CD14-positive monocyte (primary cell): ENCODE measurements around the gene CEACAM16. TPM values are rescaled to one million over a fixed set of nuclear protein-coding genes. Genes with fewer than 3 reads are reported as not detected.

Source experiments
- DNase-seq, 3 donors: peaks; one replicate each; pipeline ENCODE4 v3.0.0-alpha.2; 2011 to 2022
- H2AFZ ChIP-seq: 2 replicates; pipeline ENCODE4 v1.6.0; 2012; ENCODE audit warnings: mild to moderate bottlenecking, low read depth, low read length, inconsistent platforms; ENCODE audit not compliant: insufficient read depth, poor library complexity, severe bottlenecking
- H3K27ac ChIP-seq, 2 donors: 1 replicate in 1 of 2; 2 replicates in 1 of 2; pipeline ENCODE4 v1.5.1; 2012 to 2013; ENCODE audit warnings: low read length in 2 of 2, control low read depth in 1 of 2, inconsistent platforms in 1 of 2, low read depth in 1 of 2, mild to moderate bottlenecking in 1 of 2
- H3K27me3 ChIP-seq, 2 donors: one replicate each; pipeline versions ENCODE4 v1.6.0 to v1.6.1; 2011 to 2013; ENCODE audit warnings: low read length in 2 of 2; ENCODE audit not compliant: control insufficient read depth in 2 of 2, insufficient read depth in 2 of 2
- H3K36me3 ChIP-seq, 2 donors: replicated peaks in 1 of 2; 1 replicate in 1 of 2; 2 replicates in 1 of 2; pipeline versions ENCODE4 v1.5.1 to v1.6.1; 2012 to 2013; ENCODE audit warnings: low read length in 2 of 2, control low read depth in 1 of 2, inconsistent platforms in 1 of 2, mild to moderate bottlenecking in 1 of 2; ENCODE audit not compliant: insufficient read depth in 2 of 2, control insufficient read depth in 1 of 2
- H3K4me1 ChIP-seq, 2 donors: 1 replicate in 1 of 2; 2 replicates in 1 of 2; pipeline versions ENCODE4 v1.5.1 to v1.6.1; 2012 to 2013; ENCODE audit warnings: low read length in 2 of 2, control low read depth in 1 of 2, inconsistent platforms in 1 of 2, mild to moderate bottlenecking in 1 of 2, moderate library complexity in 1 of 2; ENCODE audit not compliant: insufficient read depth in 2 of 2, control insufficient read depth in 1 of 2
- H3K4me2 ChIP-seq: replicated peaks from 2 replicates; pipeline ENCODE3; 2012; ENCODE audit warnings: low read length, moderate library complexity, mild to moderate bottlenecking; ENCODE audit not compliant: poor library complexity, severe bottlenecking; ENCODE audit errors: extremely low read depth
- H3K4me3 ChIP-seq, 3 experiments: fragments of 200-600 bp in 1 of 3; sonication (generic) in 1 of 3; replicated peaks in 1 of 3; 1 replicate in 2 of 3; 2 replicates in 1 of 3; pipeline ENCODE4 v1.5.1; 2011 to 2013; ENCODE audit warnings: low read length in 3 of 3, mild to moderate bottlenecking in 3 of 3, control low read depth in 2 of 3, low read depth in 2 of 3, inconsistent platforms in 1 of 3, moderate library complexity in 1 of 3
- H3K79me2 ChIP-seq: 2 replicates; pipeline ENCODE4 v1.6.0; 2012; ENCODE audit warnings: mild to moderate bottlenecking, control low read depth, inconsistent platforms, low read length, moderate library complexity; ENCODE audit not compliant: insufficient read depth
- H3K9ac ChIP-seq: 2 replicates; pipeline ENCODE4 v1.6.0; 2017; ENCODE audit warnings: low read length, mild to moderate bottlenecking; ENCODE audit not compliant: insufficient read depth, poor library complexity, severe bottlenecking
- H3K9me3 ChIP-seq, 2 donors: replicated peaks in 1 of 2; 1 replicate in 1 of 2; 2 replicates in 1 of 2; pipeline versions ENCODE4 v1.5.1 to v1.6.1; 2012 to 2013; ENCODE audit warnings: low read length in 2 of 2, control low read depth in 1 of 2; ENCODE audit not compliant: control insufficient read depth in 1 of 2, insufficient read depth in 1 of 2
- H4K20me1 ChIP-seq: 2 replicates; pipeline ENCODE4 v1.6.0; 2012; ENCODE audit warnings: mild to moderate bottlenecking, low read length, control low read depth, moderate library complexity; ENCODE audit not compliant: insufficient read depth
- H3K27ac Mint-ChIP-seq, 7 donors: one replicate each; pipeline ENCODE4 v1.8.0; 2020; ENCODE audit warnings: mild to moderate bottlenecking in 7 of 7, mixed read lengths in 7 of 7, moderate library complexity in 6 of 7, inconsistent platforms in 2 of 7
- H3K27me3 Mint-ChIP-seq, 3 donors: one replicate each; pipeline ENCODE4 v1.8.0; 2021 to 2022; ENCODE audit warnings: low read depth in 3 of 3, mild to moderate bottlenecking in 3 of 3, mixed read lengths in 3 of 3, moderate library complexity in 3 of 3, inconsistent platforms in 1 of 3
- H3K36me3 Mint-ChIP-seq, 2 donors: one replicate each; pipeline ENCODE4 v1.8.0; 2020; ENCODE audit warnings: mixed read lengths in 2 of 2, inconsistent platforms in 1 of 2, mild to moderate bottlenecking in 1 of 2
- H3K4me1 Mint-ChIP-seq: one replicate; pipeline ENCODE4 v1.8.0; 2020; ENCODE audit warnings: mild to moderate bottlenecking, mixed read lengths
- H3K4me3 Mint-ChIP-seq, 2 donors: one replicate each; pipeline ENCODE4 v1.8.0; 2020; ENCODE audit warnings: mild to moderate bottlenecking in 2 of 2, mixed read lengths in 2 of 2, moderate library complexity in 1 of 2
- H3K9me3 Mint-ChIP-seq, 7 donors: one replicate each; pipeline ENCODE4 v1.8.0; 2020 to 2022; ENCODE audit warnings: mixed read lengths in 7 of 7, mild to moderate bottlenecking in 6 of 7, moderate library complexity in 6 of 7, inconsistent platforms in 2 of 7
- WGBS: methylation state at CpG from one replicate; pipeline ENCODE4 v1.1.5; 2013; ENCODE audit warnings: missing lambda C conversion rate; ENCODE audit not compliant: insufficient coverage; 5-methylcytosine and 5-hydroxymethylcytosine counted together
- intact Hi-C, 2 donors: fragments of 100-400 bp; cut with micrococcal nuclease; formaldehyde crosslinking; loops; one replicate each; pipeline versions ENCODE4 v1.15.0 to v1.15.1; 2023
- polyA plus RNA-seq, 3 donors: library from polyadenylated mRNA; depleted of rRNA in 1 of 3; unstranded in 2 of 3; stranded (reverse) in 1 of 3; fragments of 300-500 nt in 2 of 3; fragments of >200 nt in 1 of 3; fragmentation: Illumina TruSeq in 2 of 3; gene quantifications; 1 replicate in 2 of 3; 2 replicates in 1 of 3; pipeline ENCODE4 v1.2.3, GENCODE V29; 2012 to 2021
- small RNA-seq: library from RNA; depleted of rRNA; stranded (forward); fragments of <200 nt; gene quantifications from one replicate; pipeline ENCODE3, GENCODE V24; 2012; ENCODE audit warnings: low read depth; ENCODE audit not compliant: insufficient read length
- TF ChIP-seq, protein P1 (sequence below): fragments of 200-600 bp; IDR thresholded peaks from one replicate; pipeline ENCODE4 v1.8.0; 2022; ENCODE audit warnings: antibody characterized with exemption, mild to moderate bottlenecking

CEACAM16 gene
- polyA plus RNA-seq, 3 donors, result not detected

DNA sequence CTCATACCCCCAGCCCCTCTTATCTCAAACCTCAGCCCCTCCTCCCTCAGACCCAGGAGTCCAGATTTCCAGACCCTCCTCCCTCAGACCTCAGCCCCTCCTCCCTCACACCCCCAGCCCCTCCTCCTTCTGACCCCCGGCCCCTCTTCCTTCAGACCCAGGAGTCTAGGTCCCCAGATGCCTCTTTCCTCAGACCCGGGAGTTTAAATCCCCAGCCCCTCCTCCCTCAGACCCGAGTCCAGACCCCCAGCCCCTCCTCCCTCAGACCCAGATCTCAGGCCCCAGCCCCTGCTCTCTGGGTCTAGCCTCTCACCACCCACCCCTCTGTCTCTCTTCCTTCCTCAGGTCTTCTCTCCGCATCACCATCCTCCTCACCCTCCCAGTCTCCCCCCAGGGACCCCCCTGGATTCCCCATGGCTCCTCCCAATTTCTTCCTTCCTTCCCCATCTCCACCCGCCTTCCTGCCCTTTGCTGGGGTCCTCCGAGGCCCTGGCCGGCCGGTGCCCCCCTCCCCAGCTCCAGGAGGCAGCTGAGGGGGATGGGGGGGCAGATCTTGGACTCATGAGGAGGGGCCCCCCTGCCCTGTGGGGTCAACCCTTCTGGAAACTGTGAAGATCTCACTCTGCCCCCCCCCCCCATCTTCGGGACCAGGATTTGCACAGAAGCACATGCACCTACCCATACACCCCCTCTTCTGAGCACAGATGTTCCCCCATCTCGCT, 60.3 kb downstream of the CEACAM16 start:
- no peak overlapping the region for H3K9ac ChIP-seq
- H3K4me1 ChIP-seq, result peaks cover 24 to 33% of the 10 kb centered on the region in 2 donors
- H2AFZ ChIP-seq, result no peak overlapping the region
- intact Hi-C loops, result no loop called here
- peak overlapping the region in 4 of 7 donors; percentile 53 to 71 (median 62) for H3K27ac Mint-ChIP-seq
- TF ChIP-seq, protein P1, sequence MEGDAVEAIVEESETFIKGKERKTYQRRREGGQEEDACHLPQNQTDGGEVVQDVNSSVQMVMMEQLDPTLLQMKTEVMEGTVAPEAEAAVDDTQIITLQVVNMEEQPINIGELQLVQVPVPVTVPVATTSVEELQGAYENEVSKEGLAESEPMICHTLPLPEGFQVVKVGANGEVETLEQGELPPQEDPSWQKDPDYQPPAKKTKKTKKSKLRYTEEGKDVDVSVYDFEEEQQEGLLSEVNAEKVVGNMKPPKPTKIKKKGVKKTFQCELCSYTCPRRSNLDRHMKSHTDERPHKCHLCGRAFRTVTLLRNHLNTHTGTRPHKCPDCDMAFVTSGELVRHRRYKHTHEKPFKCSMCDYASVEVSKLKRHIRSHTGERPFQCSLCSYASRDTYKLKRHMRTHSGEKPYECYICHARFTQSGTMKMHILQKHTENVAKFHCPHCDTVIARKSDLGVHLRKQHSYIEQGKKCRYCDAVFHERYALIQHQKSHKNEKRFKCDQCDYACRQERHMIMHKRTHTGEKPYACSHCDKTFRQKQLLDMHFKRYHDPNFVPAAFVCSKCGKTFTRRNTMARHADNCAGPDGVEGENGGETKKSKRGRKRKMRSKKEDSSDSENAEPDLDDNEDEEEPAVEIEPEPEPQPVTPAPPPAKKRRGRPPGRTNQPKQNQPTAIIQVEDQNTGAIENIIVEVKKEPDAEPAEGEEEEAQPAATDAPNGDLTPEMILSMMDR, result no peak
- no peaks in the 10 kb centered on the region for H3K27me3 ChIP-seq
- H3K27ac ChIP-seq, result no peak overlapping the region
- peaks cover 26% of the 10 kb centered on the region for H3K79me2 ChIP-seq
- peaks cover 49 to 60% of the 10 kb centered on the region in 2 donors for H3K36me3 ChIP-seq
- 100% methylated on average over 4 of the region's 10 CpGs for WGBS
- no peak overlapping the region for H3K4me3 ChIP-seq
- H3K4me2 ChIP-seq, result no peak overlapping the region
- no peak for DNase-seq
- H3K4me1 Mint-ChIP-seq, result peaks cover 54% of the 10 kb centered on the region
- H3K9me3 ChIP-seq, result no peaks in the 10 kb centered on the region
- H3K4me3 Mint-ChIP-seq, result no peak overlapping the region
- H3K36me3 Mint-ChIP-seq, result peaks cover 59 to 80% of the 10 kb centered on the region in 2 donors
- H3K9me3 Mint-ChIP-seq, result peaks cover 0 to 2% (median 0%) of the 10 kb centered on the region in 7 donors
- H4K20me1 ChIP-seq, result peaks cover 48% of the 10 kb centered on the region
- peaks cover 0 to 6% (median 1%) of the 10 kb centered on the region in 3 donors for H3K27me3 Mint-ChIP-seq

Small RNAs within 50 kb of the gene (small RNA-seq; reads per million reads assigned to genes)
- gene RF00285, result not detected

Other genes with a start within 250 kb of the CEACAM16 start
- 1 to 10 TPM; 1.2 to 3.5 (median 2.7) TPM for gene ZNF180, start 198.6 kb upstream of the CEACAM16 start, polyA plus RNA-seq
- gene CEACAM20, start 169.5 kb upstream of the CEACAM16 start, polyA plus RNA-seq, result not detected
- gene IGSF23, start 85.6 kb upstream of the CEACAM16 start, polyA plus RNA-seq, result under 1 TPM; 0.23 to 0.46 (median 0.44) TPM
- 10 to 100 TPM; 10.1 to 20.2 (median 12.9) TPM for gene PVR, start 55.2 kb upstream of the CEACAM16 start, polyA plus RNA-seq
- gene CEACAM19, start 27.7 kb upstream of the CEACAM16 start, polyA plus RNA-seq, result 1 to 10 TPM in 1 of 3 donors, not detected in 2; 7.6 TPM
- 100 to 1,000 TPM in 1 of 3 donors, 10 to 100 TPM in 2; 18.7 to 160 (median 23.1) TPM for gene BCL3, start 49.6 kb downstream of the CEACAM16 start, polyA plus RNA-seq
- gene CBLC, start 78.7 kb downstream of the CEACAM16 start, polyA plus RNA-seq, result not detected
- gene BCAM, start 110.0 kb downstream of the CEACAM16 start, polyA plus RNA-seq, result under 1 TPM in 1 of 3 donors, not detected in 2; 0.09 TPM
- 10 to 100 TPM in 1 of 3 donors, 1 to 10 TPM in 2; 5.6 to 18.2 (median 9.3) TPM for gene NECTIN2, start 147.1 kb downstream of the CEACAM16 start, polyA plus RNA-seq
- gene TOMM40, start 192.1 kb downstream of the CEACAM16 start, polyA plus RNA-seq, result 10 to 100 TPM; 15.0 to 25.4 (median 16.4) TPM
- 1 to 10 TPM in 1 of 3 donors, under 1 TPM in 1, not detected in 1; 0.30 to 1.0 TPM for gene APOE, start 206.6 kb downstream of the CEACAM16 start, polyA plus RNA-seq
- gene APOC1, start 215.5 kb downstream of the CEACAM16 start, polyA plus RNA-seq, result under 1 TPM in 1 of 3 donors, not detected in 2; 0.20 TPM
- not detected for gene APOC4, start 243.1 kb downstream of the CEACAM16 start, polyA plus RNA-seq
- gene APOC2, start 246.9 kb downstream of the CEACAM16 start, polyA plus RNA-seq, result not detected